ENCODE results near the gene ENTPD1.
A peak's percentile ranks its signal among the peaks of the same experiment; 100 is the strongest.
"Not testable (repeated sequence)": the region's sequence is repeated elsewhere in the genome, so short reads cannot be mapped to it uniquely, and the experiment has no call there.

Gene ENTPD1

GRCh38 chr10:95758351-95759025, 2.5 kb downstream of the ENTPD1 start:
- DNase-seq (ENCODE audit: low spot score) = no peak

- no peak for DNase-seq (ENCODE audit: low spot score)
These were observed 3.4 kb downstream of the ENTPD1 start for GRCh38 chr10:95759233-95759826.

- no peak for DNase-seq (ENCODE audit: low spot score)
These were observed 6.1 kb downstream of the ENTPD1 start for GRCh38 chr10:95761939-95762492.

- no peak for DNase-seq (ENCODE audit: low spot score)
These were observed 12.1 kb downstream of the ENTPD1 start for GRCh38 chr10:95767884-95768556.

GRCh38 chr10:95770084-95770720, 14.2 kb downstream of the ENTPD1 start:
- DNase-seq (ENCODE audit: low spot score) = no peak

- DNase-seq (ENCODE audit: low spot score) = not testable (repeated sequence)
These were observed 17.5 kb downstream of the ENTPD1 start for GRCh38 chr10:95773454-95773853.

GRCh38 chr10:95777638-95778037, 21.7 kb downstream of the ENTPD1 start:
- not testable (repeated sequence) for DNase-seq (ENCODE audit: low spot score)

GRCh38 chr10:95782318-95782717, 26.4 kb downstream of the ENTPD1 start:
- DNase-seq (ENCODE audit: low spot score) = no peak

- DNase-seq (ENCODE audit: low spot score) = no peak
These were observed 27.8 kb downstream of the ENTPD1 start for GRCh38 chr10:95783741-95784140.

- no peak for DNase-seq (ENCODE audit: low spot score)
These were observed 28.4 kb downstream of the ENTPD1 start for GRCh38 chr10:95784279-95784913.

GRCh38 chr10:95785317-95785716, 29.4 kb downstream of the ENTPD1 start:
- DNase-seq (ENCODE audit: low spot score) = no peak

GRCh38 chr10:95785942-95786669, 30.1 kb downstream of the ENTPD1 start:
- DNase-seq (ENCODE audit: low spot score) = no peak

GRCh38 chr10:95787447-95787846, 31.5 kb downstream of the ENTPD1 start:
- DNase-seq (ENCODE audit: low spot score) = no peak

GRCh38 chr10:95788830-95789229, 32.9 kb downstream of the ENTPD1 start:
- DNase-seq (ENCODE audit: low spot score) = peak; percentile 39

- DNase-seq (ENCODE audit: low spot score) = no peak
These were observed 33.9 kb downstream of the ENTPD1 start for GRCh38 chr10:95789902-95790301.

- no peak for DNase-seq (ENCODE audit: low spot score)
These were observed 35.0 kb downstream of the ENTPD1 start for GRCh38 chr10:95790982-95791381.

GRCh38 chr10:95791425-95791979, 35.5 kb downstream of the ENTPD1 start:
- no peak for DNase-seq (ENCODE audit: low spot score)

GRCh38 chr10:95792211-95792780, 36.3 kb downstream of the ENTPD1 start:
- DNase-seq (ENCODE audit: low spot score) = no peak

- peak; percentile 43 for DNase-seq (ENCODE audit: low spot score)
These were observed 36.9 kb downstream of the ENTPD1 start for GRCh38 chr10:95792874-95793285.

- DNase-seq (ENCODE audit: low spot score) = no peak
These were observed 37.6 kb downstream of the ENTPD1 start for GRCh38 chr10:95793401-95794045.

Measured in AG08396 (cell line).